Tibial artery (tissue), 4 donors: Measurements from ENCODE around the gene SAMD4A.
A peak's percentile ranks its signal among the peaks of the same experiment; 100 is the strongest.

Experiments
- DNase-seq, 2 donors: peaks; one replicate each; pipeline ENCODE4 v3.0.0-alpha.2; 2019
- H3K27ac ChIP-seq, 2 donors: fragments of 200-600 bp; sonication (generic) in 1 of 2; 1 replicate in 1 of 2; 2 replicates in 1 of 2; pipeline ENCODE4 v1.5.1; 2018 to 2019; ENCODE audit warnings: mild to moderate bottlenecking in 1 of 2
- H3K27me3 ChIP-seq, 2 donors: fragments of 200-600 bp; sonication (generic) in 1 of 2; one replicate each; pipeline versions ENCODE4 v1.5.1 to v1.6.0; 2016 to 2019
- H3K36me3 ChIP-seq, 3 donors: fragments of 200-600 bp; sonication (generic) in 2 of 3; one replicate each; pipeline ENCODE4 v1.5.1; 2016 to 2019; ENCODE audit warnings: mild to moderate bottlenecking in 2 of 3
- H3K4me1 ChIP-seq, 4 donors: fragments of 200-600 bp; sonication (generic) in 2 of 4; 1 replicate in 3 of 4; 2 replicates in 1 of 4; pipeline ENCODE4 v1.5.1; 2016 to 2019
- H3K4me3 ChIP-seq, 2 donors: fragments of 200-600 bp; sonication (generic) in 1 of 2; 1 replicate in 1 of 2; 2 replicates in 1 of 2; pipeline ENCODE4 v1.5.1; 2018 to 2019; ENCODE audit warnings: mild to moderate bottlenecking in 2 of 2
- H3K9me3 ChIP-seq, 3 donors: fragments of 200-600 bp; sonication (generic) in 1 of 3; one replicate each; pipeline ENCODE4 v1.5.1; 2016 to 2019
- CTCF ChIP-seq, 2 experiments: fragments of 200-600 bp in 1 of 2; fragments of 450-650 bp in 1 of 2; IDR thresholded peaks; one replicate each; pipeline ENCODE4 v1.5.1; 2017 to 2019; ENCODE audit warnings: antibody characterized with exemption in 2 of 2, mild to moderate bottlenecking in 1 of 2, moderate library complexity in 1 of 2
- intact Hi-C: fragments of 100-400 bp; cut with DNase I; formaldehyde crosslinking; loops from one replicate; pipeline ENCODE4 v1.15.0; 2023; ENCODE audit warnings: low total_unique reads

SAMD4A gene

GRCh38 chr14:54685286-54685845, 118.4 kb downstream of the SAMD4A start:
- Histone ChIP-seq H3K36me3 (no peaks in the 10 kb centered on the region), H3K9me3 (no peaks in the 10 kb centered on the region), H3K27ac (peak overlapping the region; percentile 78 to 91), H3K4me1 (peaks cover 0 to 89% (median 47%) of the 10 kb centered on the region in 4 donors), H3K4me3 (no peak overlapping the region), H3K27me3 (no peaks in the 10 kb centered on the region)
- DNase-seq = no peak
- intact Hi-C loops = loop anchor here (5.0 kb wide), 1 partner anchor 87 kb away; no protein-coding TSS in a partner anchor
- TF ChIP-seq CTCF (IDR thresholded peaks at IDR 0.05) = no peak

- intact Hi-C loops = loop anchor here (5.0 kb wide), 1 partner anchor 86 kb away; no protein-coding TSS in a partner anchor
These were observed 119.4 kb downstream of the SAMD4A start for GRCh38 chr14:54686219-54686870.

GRCh38 chr14:54686871-54687749, 120.2 kb downstream of the SAMD4A start:
- H3K27me3 ChIP-seq = no peaks in the 10 kb centered on the region
- H3K4me1 ChIP-seq = peaks cover 0 to 88% (median 56%) of the 10 kb centered on the region in 4 donors
- no peaks in the 10 kb centered on the region for H3K36me3 ChIP-seq
- DNase-seq = peak in 1 of 2 donors; percentile 50
- H3K9me3 ChIP-seq = no peaks in the 10 kb centered on the region
- peak overlapping the region; percentile 78 to 91 for H3K27ac ChIP-seq
- H3K4me3 ChIP-seq = no peak overlapping the region
- intact Hi-C loops = loop anchor here (5.0 kb wide), 1 partner anchor 85 kb away; no protein-coding TSS in a partner anchor
- TF ChIP-seq CTCF (IDR thresholded peaks at IDR 0.05) = no peak

More at GRCh38 chr14:54686219-54686870, 119.4 kb downstream of the SAMD4A start:
- Histone ChIP-seq H3K4me3 (no peak overlapping the region), H3K4me1 (peaks cover 0 to 89% (median 51%) of the 10 kb centered on the region in 4 donors), H3K27me3 (no peaks in the 10 kb centered on the region), H3K27ac (peak overlapping the region; percentile 78 to 91), H3K36me3 (no peaks in the 10 kb centered on the region), H3K9me3 (no peaks in the 10 kb centered on the region)
- no peak for TF ChIP-seq CTCF (IDR thresholded peaks at IDR 0.05)
- peak; percentile 85 to 86 for DNase-seq

GRCh38 chr14:54687750-54688119, 120.8 kb downstream of the SAMD4A start:
- peak overlapping the region; percentile 78 to 91 for H3K27ac ChIP-seq

More at GRCh38 chr14:54687750-54688119, 120.8 kb downstream of the SAMD4A start:
- H3K4me1 ChIP-seq = peaks cover 0 to 88% (median 53%) of the 10 kb centered on the region in 4 donors
- no peaks in the 10 kb centered on the region for H3K27me3 ChIP-seq
- no peak for DNase-seq
- intact Hi-C loops = loop anchor here (5.0 kb wide), 1 partner anchor 85 kb away; no protein-coding TSS in a partner anchor
- H3K4me3 ChIP-seq = no peak overlapping the region
- no peaks in the 10 kb centered on the region for H3K36me3 ChIP-seq
- H3K9me3 ChIP-seq = no peaks in the 10 kb centered on the region
- no peak for TF ChIP-seq CTCF (IDR thresholded peaks at IDR 0.05)
